Skeletal muscle cell (primary cell): ENCODE results near the gene TMEM132C.
"Not testable (repeated sequence)": the region's sequence is repeated elsewhere in the genome, so short reads cannot be mapped to it uniquely, and the experiment has no call there.

Experiments
- DNase-seq: peaks from one replicate; pipeline ENCODE4 v3.0.0-alpha.2; 2010; ENCODE audit warnings: low read depth
- H3K4me3 ChIP-seq: 2 replicates; pipeline ENCODE4 v1.5.1; 2011; ENCODE audit warnings: low read depth, mild to moderate bottlenecking, control low read depth, low read length, moderate library complexity

Gene TMEM132C

DNA sequence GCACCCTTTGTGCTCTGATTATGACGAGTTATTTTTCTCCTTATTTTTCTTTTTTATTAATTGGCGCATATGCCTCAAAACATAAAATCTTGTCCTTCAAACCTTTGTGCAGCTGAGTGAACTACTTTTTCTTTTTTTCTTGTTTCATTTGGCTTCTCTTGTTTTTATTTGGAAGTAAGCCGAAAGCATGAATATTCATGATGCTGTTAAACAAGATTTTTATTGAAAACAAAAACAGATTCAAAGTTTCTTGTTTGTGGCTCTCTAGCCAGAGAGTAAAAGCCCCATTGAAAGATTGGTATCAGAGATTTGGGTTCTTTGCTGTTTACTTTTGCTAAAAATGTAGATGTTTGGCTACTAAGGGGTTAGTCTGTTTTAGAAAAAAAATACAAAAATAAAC, 183.8 kb downstream of the TMEM132C start:
- H3K4me3 ChIP-seq, result no peak overlapping the region
- no peak for DNase-seq

DNA sequence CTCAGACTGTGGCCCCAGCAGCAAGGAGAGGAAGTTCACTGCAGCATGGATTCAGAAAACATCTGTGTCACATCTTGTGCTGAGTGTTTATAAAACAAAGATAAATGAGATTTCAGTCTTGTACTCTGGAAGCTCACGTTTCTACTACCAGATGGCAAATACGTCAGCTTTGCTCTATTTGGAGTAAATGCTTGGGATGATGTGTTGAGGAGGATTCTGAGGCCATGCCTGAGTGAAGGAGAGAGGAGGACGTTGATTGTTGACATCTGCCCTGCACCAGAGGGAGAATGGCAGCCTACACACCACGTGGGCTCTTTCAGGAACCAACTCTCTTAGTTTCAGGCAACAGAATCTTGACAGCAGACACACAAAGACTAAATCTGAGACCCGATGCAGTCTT, 188.9 kb downstream of the TMEM132C start:
- no peak overlapping the region for H3K4me3 ChIP-seq
- no peak for DNase-seq

DNA sequence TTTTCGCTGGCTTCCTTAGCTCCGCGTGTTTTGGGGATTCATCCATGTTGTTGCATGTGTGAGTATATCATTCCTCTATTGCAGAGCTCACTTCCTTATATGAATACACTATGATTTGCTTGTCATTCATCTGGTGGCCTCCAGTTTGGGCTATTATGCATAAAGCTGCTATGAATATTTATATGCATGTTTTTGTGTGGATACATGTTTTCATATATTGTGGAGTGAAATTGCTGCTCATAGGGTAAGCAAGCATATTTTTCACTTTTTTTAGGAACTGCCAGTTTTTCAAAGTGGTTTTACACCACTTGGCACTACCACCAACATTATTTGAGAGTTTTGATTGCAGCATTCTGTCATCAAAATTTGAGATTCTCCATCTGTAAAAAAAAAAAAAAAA, 190.0 kb downstream of the TMEM132C start:
- H3K4me3 ChIP-seq, result no peak overlapping the region
- no peak for DNase-seq

DNA sequence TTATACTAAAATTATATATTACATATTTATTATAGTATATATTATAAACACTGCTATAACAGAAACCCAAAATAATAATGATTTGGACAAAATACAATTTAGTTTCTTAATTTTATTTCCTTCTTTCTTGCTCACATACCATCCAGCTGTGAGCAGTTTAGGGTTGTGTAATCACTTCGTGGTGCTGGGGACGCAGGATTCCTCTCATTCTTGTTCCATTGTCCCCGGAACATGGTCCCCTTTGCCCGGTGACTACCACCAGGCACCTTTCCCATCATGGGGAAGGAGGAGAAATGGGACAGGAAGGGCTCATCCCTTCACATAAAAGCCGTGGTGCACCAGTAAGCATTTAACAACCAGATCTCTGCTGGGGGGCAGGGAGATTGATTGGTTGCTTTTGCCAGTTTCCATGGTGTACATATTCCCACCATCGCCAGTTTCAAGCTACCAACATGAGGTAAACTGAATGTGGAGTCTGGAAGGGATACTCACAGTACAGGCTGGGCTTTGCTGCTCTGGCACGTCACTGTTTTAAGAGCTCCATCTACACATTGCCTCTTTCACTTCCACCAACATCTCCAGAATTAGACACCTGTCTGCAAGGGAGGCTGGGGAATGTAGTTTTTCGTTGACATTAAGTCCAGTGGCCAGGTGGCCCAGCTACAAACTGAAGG, 191.5 kb downstream of the TMEM132C start:
- no peak overlapping the region for H3K4me3 ChIP-seq
- no peak for DNase-seq

DNA sequence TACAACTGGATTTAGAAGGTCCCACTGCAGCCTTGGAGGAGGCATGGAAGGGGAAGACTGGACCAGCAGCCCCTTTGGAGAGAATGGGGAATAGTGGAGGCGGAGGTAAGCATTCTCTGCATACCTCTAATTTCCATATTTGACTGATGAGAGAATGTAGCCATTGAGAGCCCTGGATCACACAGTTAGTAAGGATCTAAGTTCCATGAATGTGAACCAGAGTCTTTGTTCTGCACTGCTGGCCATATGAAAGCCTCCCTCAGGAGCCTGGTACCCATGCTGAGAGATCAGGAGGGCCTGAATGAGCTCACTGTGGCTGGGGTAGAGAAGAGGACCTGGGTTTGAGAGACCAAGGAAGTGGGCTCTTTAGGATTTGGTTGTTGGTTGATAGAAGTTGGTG, 192.1 kb downstream of the TMEM132C start:
- DNase-seq, result no peak
- H3K4me3 ChIP-seq, result no peak overlapping the region

DNA sequence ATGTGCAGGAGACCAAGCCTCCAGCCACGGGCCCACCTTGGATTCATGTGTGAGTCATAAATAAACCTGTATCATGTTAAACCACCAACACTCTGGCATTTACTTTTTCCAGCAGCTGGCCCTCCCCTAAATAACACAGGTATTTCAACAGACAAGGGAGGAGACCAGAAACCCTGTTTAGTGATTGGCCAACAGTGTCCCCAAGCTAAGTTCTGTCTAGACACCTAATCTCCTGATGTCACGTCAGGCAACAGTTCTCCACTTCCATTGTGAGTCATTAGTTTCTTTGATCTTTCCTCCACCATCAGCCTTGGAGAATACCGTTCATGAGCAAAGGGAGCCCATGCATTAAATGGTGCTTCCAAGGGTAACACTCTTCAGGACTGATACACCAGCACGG, 196.9 kb downstream of the TMEM132C start:
- no peak overlapping the region for H3K4me3 ChIP-seq
- no peak for DNase-seq

DNA sequence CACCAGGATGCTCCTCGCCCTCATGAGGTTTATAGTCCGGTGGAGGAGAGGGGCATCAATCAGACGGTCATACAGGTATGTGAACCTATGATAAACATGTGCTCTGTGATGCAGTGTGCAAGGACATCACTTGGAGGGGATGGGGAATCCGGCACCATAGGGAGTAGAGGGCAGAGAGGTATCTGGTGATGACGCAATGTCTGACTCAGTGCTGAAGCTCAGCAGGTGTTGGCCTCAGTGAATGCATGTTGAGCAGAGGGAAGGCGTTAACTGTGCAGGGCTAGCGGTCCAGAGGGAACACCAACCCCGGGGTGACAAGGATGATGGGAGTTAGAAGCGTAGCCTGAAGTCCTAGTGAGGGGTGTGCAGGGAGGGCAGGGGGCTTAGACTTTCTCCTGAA, 200.9 kb downstream of the TMEM132C start:
- DNase-seq, result no peak
- no peak overlapping the region for H3K4me3 ChIP-seq

DNA sequence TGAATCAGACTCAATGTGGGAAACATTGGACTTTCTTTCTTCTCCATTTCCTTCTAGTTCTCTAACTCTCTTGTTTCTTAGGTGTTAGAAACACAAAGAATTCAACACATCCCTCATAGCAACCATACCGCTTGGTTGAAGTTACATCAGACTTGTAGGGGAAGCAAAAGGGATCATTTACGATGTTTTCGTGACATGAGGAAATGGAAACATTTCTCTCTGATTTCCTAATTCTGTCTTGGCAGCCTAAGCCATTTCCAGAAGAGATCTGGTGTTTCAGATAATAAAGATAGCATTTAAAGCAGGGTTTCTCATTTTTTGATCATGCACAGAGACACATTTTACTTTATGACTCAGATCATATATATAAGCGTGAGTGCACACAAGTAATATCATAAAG, 202.0 kb downstream of the TMEM132C start:
- no peak overlapping the region for H3K4me3 ChIP-seq
- DNase-seq, result no peak

DNA sequence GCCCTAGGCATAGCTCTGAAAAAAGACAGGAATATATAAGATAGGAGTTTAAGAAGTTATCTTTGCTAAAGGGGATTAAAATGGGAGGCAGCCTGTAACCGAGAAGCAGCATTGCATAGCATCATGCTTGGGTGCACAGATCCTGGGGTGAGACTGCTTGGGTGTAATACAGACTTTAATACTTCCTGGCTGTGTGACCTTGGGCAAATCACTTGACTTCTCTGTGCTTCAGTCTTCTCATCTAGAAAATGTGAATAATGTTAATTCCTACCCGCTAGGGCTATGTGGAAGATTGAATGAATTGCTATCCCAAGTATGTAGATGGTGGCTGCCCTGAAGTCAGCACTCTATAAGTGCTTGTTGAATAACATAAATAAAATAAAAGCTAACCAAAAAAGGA, 204.5 kb downstream of the TMEM132C start:
- H3K4me3 ChIP-seq, result no peak overlapping the region
- DNase-seq, result no peak

DNA sequence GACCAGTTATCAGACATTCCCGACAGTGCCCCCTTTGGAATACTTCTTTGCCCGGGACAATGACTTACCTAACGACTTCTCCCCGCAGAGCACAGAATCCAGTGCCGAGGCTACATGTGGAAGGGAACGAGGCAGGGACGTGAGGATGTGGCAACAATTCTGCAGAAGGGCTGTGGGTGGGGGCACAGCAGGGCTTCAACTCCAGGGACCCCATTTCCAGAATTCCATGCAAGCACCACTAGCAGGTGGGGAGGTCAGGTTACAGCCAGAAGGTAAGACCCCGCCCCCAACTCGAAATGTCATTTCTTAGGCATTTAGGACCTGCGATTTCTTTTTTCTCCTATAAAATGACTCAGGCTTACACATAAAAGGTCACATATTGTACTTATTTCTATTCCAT, 207.9 kb downstream of the TMEM132C start:
- no peak for DNase-seq
- H3K4me3 ChIP-seq, result no peak overlapping the region

DNA sequence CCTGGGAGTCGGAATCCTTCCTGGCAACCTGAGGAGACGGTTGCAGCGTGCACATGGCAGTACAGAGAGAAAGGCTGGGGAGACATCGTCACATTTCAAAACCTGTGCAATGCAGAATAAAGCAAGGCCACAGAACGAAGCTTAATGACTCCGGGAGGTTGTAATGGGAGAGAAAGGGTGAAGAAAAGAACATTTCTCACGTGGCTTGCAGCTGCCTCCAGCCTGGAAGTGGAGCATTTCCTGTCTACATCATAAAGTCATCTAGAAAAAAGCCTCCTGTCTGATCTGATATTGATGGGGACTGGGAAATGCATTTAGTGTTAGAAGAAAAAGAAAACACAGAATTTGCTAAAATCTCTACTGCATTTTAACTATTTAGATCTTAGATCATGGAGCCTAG, 209.3 kb downstream of the TMEM132C start:
- no peak for DNase-seq
- H3K4me3 ChIP-seq, result no peak overlapping the region

DNA sequence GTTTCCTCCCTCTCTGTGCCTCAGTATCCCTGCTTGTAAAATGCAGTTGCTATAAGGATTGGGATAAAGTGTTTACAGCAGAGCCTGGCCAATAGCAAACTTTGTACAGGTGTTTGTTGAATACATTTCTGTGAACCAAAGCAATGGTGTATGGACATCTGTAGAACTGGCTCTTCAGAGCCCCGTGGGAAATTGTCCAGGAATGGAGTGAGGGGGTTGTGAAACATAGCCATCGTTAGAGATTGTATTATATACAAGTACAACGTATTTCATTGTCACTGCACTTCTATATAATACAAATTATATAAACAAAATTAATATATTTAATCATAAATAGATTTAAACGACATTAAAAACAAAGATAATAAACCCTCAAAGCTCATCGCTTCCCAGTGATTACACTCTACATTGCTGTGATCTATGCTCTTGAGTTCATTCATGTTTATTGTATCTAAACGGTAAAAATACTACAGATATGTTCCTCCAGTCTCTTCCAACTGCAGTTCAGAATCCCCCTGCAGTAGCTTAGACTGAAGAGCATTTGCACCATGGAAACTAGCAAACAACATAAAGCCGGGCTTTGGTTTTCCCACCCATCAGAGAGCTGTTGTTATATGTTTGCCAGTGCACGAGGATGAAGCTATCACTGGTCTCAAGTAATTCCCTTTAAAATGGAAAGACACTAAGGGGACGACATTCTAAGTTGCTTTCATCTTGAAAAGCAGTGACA, 216.7 kb downstream of the TMEM132C start:
- no peak overlapping the region for H3K4me3 ChIP-seq
- DNase-seq, result no peak

DNA sequence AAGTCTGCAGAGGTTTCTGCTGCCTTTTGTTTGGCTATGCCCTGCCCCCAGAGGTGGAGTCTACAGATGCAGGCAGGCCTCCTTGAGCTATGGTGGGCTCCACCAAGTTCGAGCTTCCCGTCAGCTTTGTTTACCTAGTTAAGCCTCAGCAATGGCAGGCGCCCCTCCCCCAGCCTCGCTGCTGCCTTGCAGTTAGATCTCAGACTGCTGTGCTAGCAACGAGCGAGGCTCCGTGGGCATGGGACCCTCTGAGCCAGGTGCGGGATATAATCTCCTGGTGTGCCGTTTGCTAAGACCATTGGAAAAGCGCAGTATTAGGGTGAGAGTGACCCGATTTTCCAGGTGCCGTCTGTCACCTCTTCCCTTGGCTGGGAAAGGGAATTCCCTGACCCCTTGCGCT, 230.4 kb downstream of the TMEM132C start:
- not testable (repeated sequence) for DNase-seq

DNA sequence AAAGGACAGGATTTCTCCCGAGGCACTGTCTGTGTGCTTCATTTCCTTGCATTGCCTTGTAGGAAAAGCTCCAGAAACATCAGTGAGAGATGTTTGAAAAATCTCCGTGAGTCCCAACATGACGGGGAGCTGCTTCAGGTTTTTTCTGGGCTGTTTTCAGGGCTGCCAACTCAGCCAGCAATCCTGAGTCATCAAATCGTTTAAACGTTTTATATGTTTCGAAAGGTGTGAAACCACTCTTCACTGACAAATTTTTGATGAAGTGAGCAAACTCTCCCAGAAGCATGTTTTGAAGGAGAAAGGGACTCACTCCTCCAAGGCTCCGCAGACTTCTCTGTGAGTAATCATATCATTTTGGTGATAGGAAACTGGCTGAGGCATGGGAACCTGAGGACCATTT, 240.5 kb downstream of the TMEM132C start:
- DNase-seq, result no peak
- H3K4me3 ChIP-seq, result no peak overlapping the region

More for the DNA sequence above, 230.4 kb downstream of the TMEM132C start:
- not testable (repeated sequence) for H3K4me3 ChIP-seq

DNA sequence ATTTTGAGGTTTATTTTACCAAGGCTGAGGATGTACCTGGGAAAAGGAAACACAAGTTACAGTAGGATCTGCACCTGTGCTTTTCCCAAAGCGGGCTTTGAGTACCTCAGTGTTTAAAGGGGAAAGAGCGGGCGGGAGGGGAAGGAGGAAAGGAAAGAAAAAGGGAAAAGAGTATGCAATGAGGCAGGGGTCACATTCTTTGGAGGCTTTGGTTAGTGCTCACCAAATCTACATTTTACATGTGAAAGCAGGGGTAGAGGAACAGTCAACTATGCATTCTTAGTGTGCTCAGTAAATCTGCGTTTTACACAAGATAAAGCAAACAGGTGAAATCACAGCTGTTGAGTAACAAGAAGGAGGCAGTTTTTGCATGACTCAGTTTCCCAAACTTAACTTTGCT, 242.2 kb downstream of the TMEM132C start:
- DNase-seq, result no peak
- H3K4me3 ChIP-seq, result no peak overlapping the region

DNA sequence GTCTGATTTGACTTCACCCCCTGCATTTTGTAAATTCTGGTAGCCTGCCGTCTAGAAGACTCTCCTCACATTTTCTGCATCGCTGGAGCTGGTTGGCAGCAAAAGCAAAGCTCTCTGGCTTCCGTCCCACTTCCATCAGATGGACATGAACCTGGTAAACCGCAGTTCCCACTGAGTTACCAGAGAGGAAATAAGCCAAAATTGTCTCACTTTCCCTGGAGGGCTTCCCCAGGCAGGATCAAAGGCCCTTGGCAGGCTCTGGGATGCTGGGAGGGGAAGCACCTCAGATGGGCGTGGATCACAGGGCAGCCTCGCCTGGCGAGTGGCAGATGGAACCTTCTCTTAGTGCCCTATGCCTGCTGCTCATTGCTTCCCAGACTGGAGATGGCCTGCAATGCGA, 243.5 kb downstream of the TMEM132C start:
- no peak overlapping the region for H3K4me3 ChIP-seq
- no peak for DNase-seq

DNA sequence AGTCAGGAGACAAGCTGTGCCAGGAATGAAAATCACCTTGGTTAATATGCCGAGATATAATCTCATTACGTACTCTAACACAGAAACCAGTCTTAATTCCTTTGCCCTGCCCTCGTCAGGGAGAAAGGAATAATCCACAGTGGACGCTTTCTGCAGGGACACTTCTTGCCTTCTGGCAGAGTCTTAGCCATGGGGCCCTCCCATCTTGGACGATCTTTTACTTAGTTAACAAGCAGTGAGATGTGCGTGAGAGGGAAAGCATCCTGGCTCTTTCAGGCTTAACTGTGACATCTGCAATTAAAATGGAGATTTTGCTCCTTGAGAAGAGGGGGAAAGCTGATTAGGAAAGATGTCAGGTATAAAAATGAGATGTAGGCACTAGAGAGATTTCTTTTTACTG, 246.4 kb downstream of the TMEM132C start:
- no peak for DNase-seq
- no peak overlapping the region for H3K4me3 ChIP-seq

DNA sequence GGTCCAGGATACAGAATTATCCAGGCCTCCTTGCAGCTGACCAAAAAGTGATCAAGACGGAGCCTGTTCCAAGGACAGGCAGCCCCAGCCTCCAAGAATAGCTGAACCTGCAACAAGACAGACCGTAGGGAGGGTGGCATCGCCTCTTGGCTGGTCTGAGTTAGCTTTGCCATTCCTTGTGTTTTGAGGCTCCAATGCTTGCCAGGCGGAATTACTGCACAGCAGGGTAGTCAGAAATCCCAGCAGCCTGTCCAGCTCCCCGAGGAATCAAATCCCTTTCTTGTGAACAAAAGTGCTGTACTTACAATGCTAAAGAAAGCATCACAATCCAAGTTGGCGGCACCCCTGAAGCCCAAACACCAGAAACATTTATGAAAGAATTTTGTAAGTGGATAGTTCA, 246.9 kb downstream of the TMEM132C start:
- no peak for DNase-seq
- H3K4me3 ChIP-seq, result no peak overlapping the region

DNA sequence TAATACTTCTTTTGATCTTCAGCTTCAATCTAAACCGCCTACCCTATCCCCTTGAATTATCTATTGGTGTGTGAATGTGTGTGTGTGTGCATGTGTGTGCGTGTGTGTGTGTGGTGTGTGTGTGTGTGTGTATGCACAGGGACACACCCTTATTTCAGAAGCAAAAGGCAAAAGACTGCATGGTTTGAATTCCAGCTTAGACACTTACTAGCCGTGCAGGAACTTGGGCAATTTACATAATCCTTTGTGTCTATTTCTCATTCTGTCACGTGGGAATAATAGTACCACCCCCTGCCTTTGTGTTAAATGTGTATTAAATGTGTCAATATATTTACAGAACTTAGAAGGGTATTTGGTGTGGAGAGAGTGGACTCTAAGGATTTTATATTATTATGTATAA, 251.7 kb downstream of the TMEM132C start:
- no peak overlapping the region for H3K4me3 ChIP-seq
- DNase-seq, result no peak

DNA sequence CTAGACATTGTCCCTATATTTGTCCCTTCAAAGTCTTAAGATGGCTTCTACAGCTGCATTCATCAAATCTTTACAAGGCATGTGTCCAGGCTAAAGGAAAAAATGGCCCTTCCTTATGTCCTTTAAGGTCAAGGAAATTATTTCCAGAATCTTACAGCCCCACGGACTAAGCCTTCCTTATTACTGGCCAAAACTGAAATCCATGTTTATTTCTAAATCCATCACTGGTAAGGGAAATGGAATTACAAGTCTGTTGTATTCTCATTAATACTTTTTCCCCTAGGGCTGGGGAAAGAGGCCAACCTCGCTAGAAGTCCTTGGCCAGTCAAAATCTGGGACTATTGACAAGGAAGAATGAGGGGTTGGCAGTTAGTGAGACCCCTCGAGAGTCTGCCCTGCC, 252.5 kb downstream of the TMEM132C start:
- no peak overlapping the region for H3K4me3 ChIP-seq
- no peak for DNase-seq

DNA sequence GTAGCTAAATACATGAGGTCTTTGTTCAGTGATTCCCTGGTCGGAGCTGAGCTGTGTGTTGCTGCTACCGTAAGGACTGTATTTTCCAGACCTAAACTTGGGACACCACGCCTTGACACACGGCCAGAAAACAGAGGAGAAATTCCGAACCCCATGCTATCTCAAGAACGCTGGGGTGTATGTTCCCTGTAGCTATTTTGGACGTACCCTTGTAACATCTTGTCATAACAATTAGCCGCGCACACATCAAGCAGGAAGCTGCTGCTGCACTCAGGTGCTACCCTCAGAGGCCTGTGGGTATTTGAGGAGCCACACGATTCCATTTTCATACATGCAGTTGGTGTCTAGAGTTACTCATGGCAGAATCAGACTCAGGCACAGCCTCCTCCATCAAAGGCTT, 255.0 kb downstream of the TMEM132C start:
- no peak overlapping the region for H3K4me3 ChIP-seq
- DNase-seq, result no peak
